ENCODE results near the gene DDA1. TPM values are rescaled to one million over a fixed set of nuclear protein-coding genes. Genes with fewer than 3 reads are reported as not detected.

Gene DDA1
- total RNA-seq, 1 donor: 11.6 TPM

DNA sequence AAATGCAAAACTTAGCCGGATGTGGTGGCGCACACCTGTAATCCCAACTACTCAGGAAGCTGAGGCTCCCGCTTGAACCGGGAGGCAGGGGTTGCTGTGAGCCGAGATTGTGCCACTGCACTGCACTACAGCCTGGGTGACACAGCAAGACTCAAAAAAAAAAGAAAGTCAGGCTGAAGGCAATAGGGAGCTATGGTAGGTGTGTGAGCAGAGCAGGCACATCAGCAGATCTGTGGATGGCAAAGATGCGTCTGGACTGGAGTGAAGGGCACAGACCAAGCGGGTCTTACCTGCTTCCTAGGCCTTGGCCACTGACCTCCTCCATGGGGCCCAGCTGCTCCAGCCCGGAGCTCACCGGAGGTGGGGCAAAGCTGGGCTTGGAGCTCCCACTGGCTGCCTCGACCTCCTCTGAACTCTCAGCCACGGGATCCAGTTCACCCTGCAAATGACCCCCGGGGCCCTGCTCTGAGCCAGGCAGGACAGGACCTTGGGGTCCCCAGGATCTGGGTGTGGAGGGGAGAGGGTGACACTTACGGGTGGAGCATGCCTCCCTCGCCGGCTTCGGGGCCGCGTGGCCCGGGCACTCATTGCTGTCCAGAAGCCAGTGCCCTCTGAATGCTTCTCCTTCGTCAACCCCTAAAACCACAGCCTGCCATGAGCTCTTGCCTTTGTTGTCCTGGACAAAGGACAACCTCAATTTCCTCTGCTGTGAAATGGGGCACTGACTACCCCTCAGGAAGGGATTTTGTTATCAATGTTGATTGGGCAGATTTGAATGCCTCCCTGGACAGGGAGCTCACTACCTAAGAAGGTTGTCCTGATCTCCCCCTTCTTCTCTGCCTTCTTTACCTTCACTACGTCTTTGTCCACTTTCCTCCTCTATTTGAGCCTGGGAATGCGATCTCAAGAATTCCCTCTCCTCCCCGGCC, 45.4 kb upstream of the DDA1 start:
- H3K36me3 ChIP-seq (ENCODE audit: insufficient read depth, low read length): peaks cover 3% of the 10 kb centered on the region
- H3K4me2 ChIP-seq (ENCODE audit: insufficient read depth, low read length): no peak overlapping the region

DNA sequence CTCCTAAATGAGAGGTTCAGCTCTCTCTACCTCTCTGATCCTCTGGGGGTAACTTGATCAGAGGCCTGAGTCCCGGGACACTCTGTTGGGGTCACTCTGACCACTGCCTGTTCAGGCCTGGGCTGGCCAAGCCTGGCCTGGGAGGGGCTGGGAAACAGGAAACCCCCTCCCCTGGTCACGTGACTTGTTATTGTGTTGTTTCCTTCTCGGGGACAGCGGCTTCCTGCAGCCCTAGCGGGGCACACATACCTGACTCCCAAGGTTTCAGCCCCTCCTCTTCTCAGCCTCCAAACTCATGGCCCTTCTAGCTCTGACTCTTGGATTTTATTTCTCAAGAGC, 44.8 kb upstream of the DDA1 start, which contains the start of gene USHBP1:
TSS of gene USHBP1 (minus strand) at position 105 of the 339 bp plus-strand sequence. CDS start 446 bp downstream, outside the sequence.
- TF ChIP-seq, protein P1, sequence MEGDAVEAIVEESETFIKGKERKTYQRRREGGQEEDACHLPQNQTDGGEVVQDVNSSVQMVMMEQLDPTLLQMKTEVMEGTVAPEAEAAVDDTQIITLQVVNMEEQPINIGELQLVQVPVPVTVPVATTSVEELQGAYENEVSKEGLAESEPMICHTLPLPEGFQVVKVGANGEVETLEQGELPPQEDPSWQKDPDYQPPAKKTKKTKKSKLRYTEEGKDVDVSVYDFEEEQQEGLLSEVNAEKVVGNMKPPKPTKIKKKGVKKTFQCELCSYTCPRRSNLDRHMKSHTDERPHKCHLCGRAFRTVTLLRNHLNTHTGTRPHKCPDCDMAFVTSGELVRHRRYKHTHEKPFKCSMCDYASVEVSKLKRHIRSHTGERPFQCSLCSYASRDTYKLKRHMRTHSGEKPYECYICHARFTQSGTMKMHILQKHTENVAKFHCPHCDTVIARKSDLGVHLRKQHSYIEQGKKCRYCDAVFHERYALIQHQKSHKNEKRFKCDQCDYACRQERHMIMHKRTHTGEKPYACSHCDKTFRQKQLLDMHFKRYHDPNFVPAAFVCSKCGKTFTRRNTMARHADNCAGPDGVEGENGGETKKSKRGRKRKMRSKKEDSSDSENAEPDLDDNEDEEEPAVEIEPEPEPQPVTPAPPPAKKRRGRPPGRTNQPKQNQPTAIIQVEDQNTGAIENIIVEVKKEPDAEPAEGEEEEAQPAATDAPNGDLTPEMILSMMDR (IDR thresholded peaks at IDR 0.05; ENCODE audit: extremely low read depth, low read depth, low read length): no peak
- Histone ChIP-seq H3K4me1 (ENCODE audit: insufficient read depth, low read length) (peaks cover 8% of the 10 kb centered on the region), H3K4me3 (ENCODE audit: insufficient read depth, low read length) (no peak within 1 kb of the TSS), H2AFZ (ENCODE audit: low read length) (no peak within 1 kb of the TSS), H3K36me3 (ENCODE audit: insufficient read depth, low read length) (peaks cover 9% of the 10 kb centered on the region), H4K20me1 (ENCODE audit: insufficient read depth, low read length) (no peaks in the 10 kb centered on the region), H3K27me3 (ENCODE audit: insufficient read depth, low read length) (no peaks in the 10 kb centered on the region), H3K79me2 (ENCODE audit: insufficient read depth, low read length) (peaks cover 14% of the 10 kb centered on the region), H3K9me3 (ENCODE audit: low read depth, low read length) (peaks cover 4% of the 10 kb centered on the region), H3K4me2 (ENCODE audit: insufficient read depth, low read length) (no peak within 1 kb of the TSS), H3K27ac (ENCODE audit: low read depth, low read length) (no peak within 1 kb of the TSS)
- DNase-seq (ENCODE audit: insufficient read length, low spot score, missing footprints): peak; percentile 51

More for the DNA sequence above, 45.4 kb upstream of the DDA1 start:
- Histone ChIP-seq H3K79me2 (ENCODE audit: insufficient read depth, low read length) (peaks cover 13% of the 10 kb centered on the region), H4K20me1 (ENCODE audit: insufficient read depth, low read length) (no peaks in the 10 kb centered on the region), H3K27ac (ENCODE audit: low read depth, low read length) (no peak overlapping the region), H3K9me3 (ENCODE audit: low read depth, low read length) (peaks cover 9% of the 10 kb centered on the region), H2AFZ (ENCODE audit: low read length) (no peak overlapping the region), H3K4me1 (ENCODE audit: insufficient read depth, low read length) (peaks cover 8% of the 10 kb centered on the region), H3K4me3 (ENCODE audit: insufficient read depth, low read length) (no peak overlapping the region), H3K27me3 (ENCODE audit: insufficient read depth, low read length) (no peaks in the 10 kb centered on the region)
- peak; percentile 50 for DNase-seq (ENCODE audit: insufficient read length, low spot score, missing footprints)
- TF ChIP-seq, protein P1 (IDR thresholded peaks at IDR 0.05; ENCODE audit: extremely low read depth, low read depth, low read length): no peak

DNA sequence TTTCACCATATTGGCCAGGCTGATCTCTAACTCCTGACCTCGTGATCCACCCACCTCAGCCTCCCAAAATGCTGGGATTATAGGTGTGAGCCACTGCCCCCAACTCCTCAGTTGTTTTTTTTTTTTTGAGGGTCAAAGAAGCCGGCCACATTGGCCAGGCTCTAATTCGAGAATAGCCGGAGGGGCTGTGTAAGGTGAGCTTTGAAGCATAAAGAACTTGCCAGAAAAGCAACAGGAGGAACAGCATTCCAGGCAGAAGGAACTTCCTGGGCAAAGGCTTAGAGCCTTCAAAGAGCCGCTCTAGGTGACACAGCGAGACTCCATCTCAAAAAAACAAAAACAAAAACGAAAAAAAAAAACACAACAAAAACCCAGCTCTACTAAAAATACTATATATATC, 43.3 kb upstream of the DDA1 start:
- Histone ChIP-seq H3K79me2 (ENCODE audit: insufficient read depth, low read length) (peaks cover 14% of the 10 kb centered on the region), H3K36me3 (ENCODE audit: insufficient read depth, low read length) (peaks cover 11% of the 10 kb centered on the region), H3K4me1 (ENCODE audit: insufficient read depth, low read length) (peaks cover 8% of the 10 kb centered on the region), H3K4me3 (ENCODE audit: insufficient read depth, low read length) (no peak overlapping the region), H3K27me3 (ENCODE audit: insufficient read depth, low read length) (no peaks in the 10 kb centered on the region), H3K27ac (ENCODE audit: low read depth, low read length) (no peak overlapping the region), H3K4me2 (ENCODE audit: insufficient read depth, low read length) (no peak overlapping the region), H2AFZ (ENCODE audit: low read length) (no peak overlapping the region), H3K9me3 (ENCODE audit: low read depth, low read length) (no peaks in the 10 kb centered on the region), H4K20me1 (ENCODE audit: insufficient read depth, low read length) (no peaks in the 10 kb centered on the region)
- peak; percentile 1 for DNase-seq (ENCODE audit: insufficient read length, low spot score, missing footprints)
- TF ChIP-seq, protein P1 (IDR thresholded peaks at IDR 0.05; ENCODE audit: extremely low read depth, low read depth, low read length): no peak

DNA sequence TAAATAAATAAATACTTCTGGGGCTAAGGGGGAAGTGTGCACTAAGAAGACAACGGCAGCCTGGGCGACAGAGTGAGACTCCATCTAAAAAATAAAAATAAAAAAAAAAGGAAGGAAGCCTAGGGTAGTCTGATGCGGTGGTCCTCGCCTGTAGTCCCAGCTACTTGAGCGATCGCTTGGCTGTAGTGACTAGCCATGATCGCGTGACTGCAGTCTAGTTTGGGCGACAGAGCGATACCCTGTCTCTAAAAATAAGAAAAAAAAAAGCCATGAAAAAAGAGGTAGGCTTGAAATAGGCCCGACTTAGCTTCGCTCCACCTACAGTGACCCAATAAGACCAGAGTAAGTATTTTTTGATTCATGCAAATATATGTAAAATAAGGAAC, 42.8 kb upstream of the DDA1 start:
- Histone ChIP-seq H3K36me3 (ENCODE audit: insufficient read depth, low read length) (peaks cover 16% of the 10 kb centered on the region), H3K4me1 (ENCODE audit: insufficient read depth, low read length) (peaks cover 8% of the 10 kb centered on the region), H3K4me2 (ENCODE audit: insufficient read depth, low read length) (no peak overlapping the region), H2AFZ (ENCODE audit: low read length) (peak overlapping the region; percentile 5), H4K20me1 (ENCODE audit: insufficient read depth, low read length) (no peaks in the 10 kb centered on the region), H3K27ac (ENCODE audit: low read depth, low read length) (no peak overlapping the region), H3K27me3 (ENCODE audit: insufficient read depth, low read length) (no peaks in the 10 kb centered on the region), H3K4me3 (ENCODE audit: insufficient read depth, low read length) (no peak overlapping the region), H3K9me3 (ENCODE audit: low read depth, low read length) (no peaks in the 10 kb centered on the region), H3K79me2 (ENCODE audit: insufficient read depth, low read length) (peaks cover 14% of the 10 kb centered on the region)
- TF ChIP-seq, protein P1 (IDR thresholded peaks at IDR 0.05; ENCODE audit: extremely low read depth, low read depth, low read length): no peak
- DNase-seq (ENCODE audit: insufficient read length, low spot score, missing footprints): no peak
